HG02763 (cell line): ENCODE results near the gene KLHDC10.
A peak's percentile ranks its signal among the peaks of the same experiment; 100 is the strongest.
"Not testable (repeated sequence)": the region's sequence is repeated elsewhere in the genome, so short reads cannot be mapped to it uniquely, and the experiment has no call there.

Source experiments
- ATAC-seq: cut with Tn5 transposase; IDR thresholded peaks from one replicate; pipeline ENCODE4 v1.9.1; 2021; ENCODE audit warnings: mild to moderate bottlenecking, moderate library complexity; ENCODE audit not compliant: unreplicated experiment

The KLHDC10 gene

DNA sequence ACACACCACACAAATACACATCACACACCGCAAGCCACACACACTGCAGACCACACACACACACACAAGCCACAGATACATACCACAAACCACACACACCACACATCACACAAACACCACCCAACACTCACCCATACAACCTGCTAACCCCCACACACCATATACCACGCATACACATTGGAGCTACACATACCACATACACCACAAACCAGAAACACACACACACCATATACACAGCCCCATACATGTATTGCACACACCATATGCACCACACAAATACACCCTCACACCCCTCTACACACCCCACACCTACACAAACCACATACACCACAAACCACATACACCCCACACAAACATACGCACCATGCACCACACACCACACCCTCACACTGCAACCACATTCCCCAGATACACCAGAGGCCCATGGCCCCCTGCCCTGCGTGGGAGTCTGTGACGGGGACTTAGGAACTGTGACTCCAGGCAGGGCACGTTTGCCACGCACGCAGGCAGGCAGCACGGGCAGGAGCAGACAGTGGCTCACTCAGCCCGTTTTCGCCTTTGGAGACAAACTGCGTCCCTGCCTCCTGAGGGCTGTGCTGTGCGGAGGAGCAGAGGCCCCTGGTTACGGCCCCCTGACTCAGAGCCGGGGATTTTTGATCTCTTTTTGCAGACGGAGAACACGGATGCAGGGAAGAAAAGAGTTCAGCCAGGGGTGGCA is 82.3 kb downstream of the KLHDC10 start:
- no peak for ATAC-seq

DNA sequence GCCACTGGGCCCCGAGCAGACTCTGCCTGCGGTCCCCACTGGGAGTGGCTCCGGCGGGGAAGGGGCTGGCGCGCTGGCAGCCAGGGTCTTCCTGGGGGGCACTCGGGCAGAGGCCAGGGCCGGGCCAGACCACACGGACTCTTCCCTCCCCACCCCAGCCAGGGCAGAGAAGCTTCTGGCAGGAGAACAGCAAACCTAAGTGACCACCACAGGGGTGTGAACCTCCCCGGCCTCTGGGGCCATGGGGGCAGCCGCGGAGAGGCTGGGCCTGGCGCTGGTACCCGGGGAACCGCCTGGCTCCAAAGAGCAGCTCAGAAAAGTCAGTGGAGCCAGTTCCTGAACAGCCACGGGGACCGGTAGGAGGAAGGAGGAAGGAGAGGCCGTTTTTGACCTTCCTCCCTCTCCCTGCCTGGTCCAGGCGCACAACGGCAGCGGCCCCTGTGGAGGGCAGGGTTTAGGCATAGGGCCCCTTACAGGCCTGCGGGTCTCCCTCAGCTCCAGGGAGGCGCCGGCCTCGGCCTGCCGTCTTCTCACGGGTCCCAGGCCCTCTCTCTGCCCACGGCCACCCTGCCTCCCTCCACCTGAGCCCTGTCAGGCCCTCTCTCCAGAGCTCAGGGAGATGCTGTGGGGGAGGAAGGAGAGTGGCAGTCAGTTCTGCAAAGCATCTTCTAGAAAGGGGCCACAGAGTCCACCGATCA is 83.0 kb downstream of the KLHDC10 start:
- no peak for ATAC-seq

DNA sequence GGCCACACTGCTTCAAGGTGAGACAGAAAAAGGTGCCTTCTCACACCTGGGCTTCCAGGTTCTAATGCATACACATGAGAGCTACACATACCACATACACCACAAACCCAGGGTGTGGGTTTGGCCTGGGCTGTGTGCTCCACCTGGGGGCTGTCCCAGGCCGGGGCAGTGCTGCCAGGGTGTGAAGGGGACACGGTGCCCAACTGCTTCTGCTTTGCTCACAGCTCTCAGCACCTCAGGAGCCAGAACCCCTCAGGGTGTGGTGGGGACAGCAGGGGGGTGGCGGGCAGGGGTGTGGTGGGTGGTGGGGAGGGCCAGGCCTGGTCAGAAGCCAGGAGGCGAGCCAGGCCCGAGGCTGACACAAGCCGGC is 83.8 kb downstream of the KLHDC10 start:
- ATAC-seq, result no peak

DNA sequence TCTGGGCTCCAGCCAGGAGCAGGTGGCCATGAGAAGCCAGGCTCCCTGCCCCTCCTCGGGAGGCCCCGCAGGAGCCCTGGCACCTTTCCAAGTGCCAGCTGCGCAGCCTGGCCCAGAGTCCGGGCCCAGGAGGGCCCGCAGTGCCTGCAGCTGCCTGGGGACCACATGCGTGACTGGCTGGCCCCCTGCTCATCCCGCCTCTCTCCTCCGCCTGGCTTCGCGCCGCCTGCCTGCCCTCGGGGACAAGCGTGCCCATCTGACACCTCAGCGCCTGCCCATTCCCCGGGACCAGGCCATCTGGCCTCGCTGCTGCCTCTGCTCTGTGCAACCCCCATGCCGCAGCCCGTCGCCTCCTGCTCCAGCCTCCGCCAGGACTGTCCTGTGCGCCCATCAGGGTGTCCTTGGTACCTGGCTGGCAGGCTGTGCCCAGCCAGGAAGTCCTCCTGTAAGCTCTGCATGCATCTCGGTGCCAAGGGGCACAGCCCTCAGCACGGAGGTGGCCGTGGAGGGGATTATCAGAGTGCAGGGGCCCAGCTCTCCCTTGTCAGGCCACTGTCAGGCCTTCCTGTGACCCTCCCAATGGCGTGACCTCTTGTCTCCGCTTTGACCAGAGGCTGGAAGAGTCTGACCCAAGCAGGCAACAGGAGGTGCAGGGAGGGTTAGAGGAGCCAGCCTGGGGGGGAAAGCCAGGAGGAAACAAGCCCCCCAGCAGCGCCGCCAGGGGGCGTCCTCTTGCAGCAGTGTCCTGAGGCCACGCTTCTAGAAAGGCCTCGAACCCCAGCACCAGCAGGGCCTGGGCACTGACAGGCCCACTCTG is 84.4 kb downstream of the KLHDC10 start:
- no peak for ATAC-seq

DNA sequence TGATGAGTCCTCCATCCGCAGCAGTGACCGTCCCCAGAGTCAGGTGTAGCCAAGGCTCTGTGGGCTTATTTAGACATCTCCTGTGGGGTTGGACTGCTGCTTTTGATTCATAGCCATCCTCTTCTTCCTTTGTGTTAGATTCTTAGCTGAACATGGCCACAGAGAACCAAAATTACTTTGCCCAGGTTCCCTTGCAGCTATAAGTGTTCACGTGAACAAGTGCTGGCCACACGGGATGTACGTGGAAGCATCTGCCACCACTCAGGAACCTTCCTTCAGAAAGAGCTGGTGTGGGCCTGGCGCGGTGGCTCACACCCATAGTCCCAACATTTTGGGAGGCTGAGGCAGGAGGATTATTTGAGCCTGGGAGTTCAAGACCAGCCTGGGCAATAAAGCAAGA is 85.8 kb downstream of the KLHDC10 start:
- ATAC-seq, result no peak

DNA sequence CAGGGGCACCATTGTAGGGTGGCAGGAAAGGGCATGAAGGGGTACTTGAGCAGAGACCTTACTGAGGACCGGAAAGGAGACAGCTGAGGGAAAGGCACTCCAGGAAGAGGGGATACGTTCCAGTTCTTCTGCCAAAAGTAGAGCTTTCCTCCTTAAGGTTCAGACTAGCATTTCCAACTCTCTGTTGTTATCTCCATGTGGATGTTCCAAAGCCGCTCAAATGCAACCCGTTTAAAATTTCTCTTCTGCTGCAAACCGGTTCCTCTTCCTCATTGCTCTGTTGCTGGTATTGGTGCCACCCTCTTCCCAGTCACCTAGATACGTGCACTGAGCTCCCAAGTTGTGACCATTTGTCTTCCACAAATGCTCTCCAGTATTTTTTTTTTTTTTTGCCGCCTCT is 87.4 kb downstream of the KLHDC10 start:
- ATAC-seq, result no peak

DNA sequence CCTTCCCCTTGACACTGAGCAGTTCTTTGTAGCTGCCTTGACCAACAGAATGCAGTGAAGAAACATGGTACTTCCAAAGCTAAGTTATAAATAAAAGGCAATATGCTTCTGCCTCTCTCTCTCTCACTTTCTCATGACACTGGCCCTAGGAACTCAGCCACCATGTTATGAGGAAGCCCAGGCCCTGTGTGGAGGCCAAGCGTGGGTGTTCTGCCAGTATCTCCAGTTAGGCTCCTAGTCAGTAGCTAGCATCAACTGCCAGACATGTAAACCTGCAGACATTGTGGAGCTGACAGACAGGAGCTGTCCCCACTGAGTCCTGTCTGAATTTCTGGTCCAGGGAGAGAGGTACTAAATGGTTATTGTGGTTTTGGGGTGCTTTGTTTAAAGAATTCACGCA is 89.7 kb downstream of the KLHDC10 start:
- ATAC-seq, result no peak

DNA sequence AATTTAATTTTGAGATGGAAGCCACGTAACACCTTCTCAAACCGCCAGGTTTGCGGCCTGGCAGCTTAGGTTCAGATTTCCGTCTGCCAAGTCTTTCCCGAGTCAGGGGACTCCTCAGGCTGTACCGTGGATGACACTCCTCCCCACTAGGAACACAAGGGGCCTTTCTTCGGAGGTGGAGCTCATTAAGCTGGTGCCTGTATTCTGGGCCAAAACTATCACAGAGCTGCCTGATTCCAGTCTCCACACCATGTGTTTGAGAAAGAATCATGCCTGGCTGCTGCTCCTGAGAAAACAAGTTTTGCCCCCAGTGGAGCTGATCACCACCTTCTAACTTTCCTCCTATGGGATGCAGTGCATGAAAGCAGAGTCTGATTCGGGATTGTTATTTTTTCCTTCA is 90.1 kb downstream of the KLHDC10 start:
- ATAC-seq, result no peak

DNA sequence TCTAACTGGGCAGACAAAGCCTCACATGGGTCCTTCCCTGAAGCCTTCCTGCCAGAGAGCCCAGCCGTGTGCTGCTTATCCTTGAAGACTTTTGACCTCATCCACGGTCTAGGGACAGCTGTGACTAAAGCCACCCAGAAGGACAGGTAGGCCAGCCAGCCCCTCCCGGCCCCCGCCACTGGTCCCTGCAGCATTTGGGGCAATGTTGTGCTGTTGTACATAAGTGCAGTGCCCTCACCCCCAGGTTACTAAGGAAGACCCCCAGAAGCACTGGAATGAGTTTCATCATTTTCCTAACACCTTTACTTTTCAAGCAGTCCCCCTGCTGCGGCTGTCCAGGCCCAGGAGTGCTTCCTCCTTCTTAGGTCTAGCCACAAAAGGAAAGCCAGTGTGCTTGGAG is 91.9 kb downstream of the KLHDC10 start:
- ATAC-seq, result no peak

DNA sequence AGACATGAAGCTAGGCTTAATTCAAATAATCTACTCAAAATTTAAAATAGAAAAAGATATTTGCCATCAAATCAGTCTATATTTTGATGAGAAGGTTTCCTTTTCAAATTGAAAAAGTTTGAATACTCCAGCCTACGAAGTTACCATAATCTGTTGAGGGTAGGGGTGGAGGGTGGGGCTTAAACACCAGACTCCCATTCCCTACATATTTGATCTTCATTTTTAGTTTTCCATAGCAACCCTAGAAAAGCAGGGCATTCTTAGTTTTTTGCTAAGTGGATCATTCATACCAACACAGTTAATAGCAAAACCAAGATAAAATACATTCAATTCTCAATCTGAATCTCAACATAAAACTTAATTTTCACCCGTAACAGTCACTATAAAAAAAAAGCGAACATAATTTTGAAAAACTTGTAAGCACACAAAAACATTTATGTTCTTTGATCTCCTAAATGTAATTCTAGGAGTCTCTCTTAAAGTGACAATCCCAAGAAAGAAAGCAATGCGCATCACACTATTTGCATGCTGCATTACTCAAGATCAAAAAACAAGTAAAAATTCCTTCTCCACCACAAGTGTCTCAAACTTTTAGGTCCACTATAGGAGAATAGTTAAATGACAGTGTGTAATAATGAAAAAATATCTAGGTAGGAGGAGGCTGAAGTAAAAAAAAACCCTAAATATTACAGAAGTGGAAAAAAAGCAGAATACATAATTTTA is 104.1 kb downstream of the KLHDC10 start:
- ATAC-seq, result no peak

DNA sequence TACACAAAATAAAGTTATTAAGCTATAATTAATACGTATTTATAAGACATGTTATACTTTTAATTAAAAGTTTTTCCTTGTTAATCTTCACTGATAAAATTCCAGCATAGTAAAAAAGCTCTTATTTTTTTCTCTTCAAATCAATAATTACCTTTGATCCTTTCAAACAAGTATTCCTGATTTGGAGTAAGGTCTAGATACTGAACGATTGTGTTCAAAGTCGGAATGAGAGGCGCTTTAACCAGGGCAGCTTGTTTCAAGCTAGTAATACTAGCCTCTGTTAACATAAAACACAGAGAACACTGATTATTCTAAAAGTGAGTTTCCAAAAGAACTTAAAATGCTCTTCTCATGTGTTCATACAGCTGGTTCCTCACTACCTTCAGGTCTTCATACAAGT is 107.9 kb downstream of the KLHDC10 start:
- no peak for ATAC-seq

DNA sequence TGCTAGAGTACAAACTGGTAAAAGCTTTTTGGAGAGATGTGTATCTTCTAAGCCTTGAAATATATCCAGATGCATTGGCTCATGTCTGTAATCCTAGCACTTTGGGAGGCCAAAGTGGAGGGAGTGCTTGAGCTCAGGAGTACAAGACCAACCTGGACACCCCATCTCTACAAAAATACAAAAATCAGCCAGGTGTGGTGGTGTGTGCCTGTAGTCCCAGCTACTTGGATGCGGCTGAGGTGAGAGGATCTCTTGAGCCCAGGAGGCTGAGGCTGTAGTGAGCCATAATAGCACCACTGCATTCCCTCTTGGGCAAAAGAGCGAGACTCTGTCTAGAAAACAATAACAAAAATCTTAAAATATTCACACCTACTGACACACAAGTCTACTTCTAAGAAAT is 109.3 kb downstream of the KLHDC10 start:
- ATAC-seq, result no peak

DNA sequence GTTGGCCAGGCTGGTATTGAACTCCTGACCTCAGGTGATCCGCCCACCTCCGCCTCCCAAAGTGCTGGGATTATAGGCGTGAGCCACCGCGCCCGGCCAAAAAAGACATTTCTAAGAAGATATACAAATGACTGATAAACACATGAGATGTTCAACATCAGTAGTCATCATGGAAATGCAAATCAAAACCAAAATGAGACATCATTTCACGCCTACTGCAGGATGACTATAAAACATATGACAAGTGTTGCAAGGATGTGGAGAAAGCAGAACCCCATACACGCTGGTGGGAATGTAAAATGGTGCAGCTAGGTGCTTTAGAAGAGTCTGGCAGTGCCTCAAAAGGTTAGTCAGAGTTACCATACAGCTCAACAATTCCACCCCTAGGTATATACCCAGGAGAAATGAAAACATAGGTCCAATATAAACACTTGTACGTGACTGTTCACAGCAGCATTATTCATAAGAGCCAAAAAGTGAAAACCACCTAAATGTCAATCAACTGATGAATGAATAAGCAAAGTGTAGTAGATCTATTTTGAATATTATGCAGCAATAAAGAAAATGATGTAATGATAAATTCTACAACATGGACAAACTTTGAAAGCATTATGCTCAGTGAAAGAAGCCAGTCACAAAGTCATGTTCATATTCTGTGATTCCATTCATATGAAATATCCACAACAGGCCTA is 110.4 kb downstream of the KLHDC10 start:
- no peak for ATAC-seq

DNA sequence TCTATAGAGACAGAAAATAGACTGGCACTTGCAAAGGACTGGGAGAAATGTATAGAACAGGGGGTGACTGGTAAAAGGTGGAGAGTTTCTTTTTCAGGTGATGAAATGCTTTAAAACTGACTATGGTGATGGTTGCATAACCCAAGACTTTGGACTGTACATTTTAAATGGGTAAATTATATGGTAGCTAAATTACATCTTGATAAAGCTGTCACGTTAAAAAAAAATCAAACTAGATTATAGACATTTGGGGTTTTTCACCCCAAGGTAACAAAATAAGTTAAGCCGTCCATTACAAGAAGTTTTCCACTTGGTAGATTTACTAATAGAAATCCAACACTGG is 110.9 kb downstream of the KLHDC10 start:
- no peak for ATAC-seq

DNA sequence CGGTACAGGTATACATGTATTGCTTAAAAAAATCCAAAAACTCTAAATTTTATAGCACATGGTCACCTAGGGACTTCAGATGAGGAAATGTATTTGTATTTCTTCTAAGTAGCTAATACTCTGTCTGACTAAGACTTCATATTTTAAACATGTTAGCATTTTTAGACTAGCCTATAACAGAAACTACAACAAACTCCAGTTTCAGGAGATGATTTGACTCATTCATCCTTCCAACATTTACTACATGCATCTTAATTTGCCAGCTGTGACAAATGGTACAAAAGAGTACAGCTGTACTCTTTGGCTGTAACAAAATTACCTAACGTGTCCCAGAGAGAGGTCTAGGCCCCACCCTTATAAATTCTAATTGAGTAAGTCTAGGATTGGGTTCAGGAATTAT is 112.7 kb downstream of the KLHDC10 start:
- ATAC-seq, result peak; percentile 73

DNA sequence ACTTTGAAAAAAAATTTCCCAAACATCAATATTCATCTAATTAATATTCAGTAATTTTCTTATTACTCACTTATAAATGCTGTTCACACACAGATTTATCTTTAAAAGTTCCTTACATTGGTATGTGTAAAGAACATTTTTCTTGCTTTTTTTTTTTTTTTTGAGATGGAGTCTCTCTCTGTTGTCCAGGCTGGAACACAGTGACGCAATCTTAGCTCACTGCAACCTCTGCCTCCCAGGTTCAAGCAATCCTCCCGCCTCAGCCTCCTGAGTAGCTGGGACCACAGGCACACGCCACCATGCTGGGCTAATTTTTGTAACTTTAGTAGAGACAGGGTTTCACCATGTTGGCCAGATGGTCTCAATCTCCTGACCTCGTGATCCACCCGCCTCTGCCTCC is 114.0 kb downstream of the KLHDC10 start:
- not testable (repeated sequence) for ATAC-seq
